H1 (cell line): ENCODE results near the gene MPV17L2. TPM values are rescaled to one million over a fixed set of nuclear protein-coding genes. Genes with fewer than 3 reads are reported as not detected.

Source experiments
- CTCF ChIA-PET: fragments of 300-600 bp; sonication (Branson Sonifier 250); formaldehyde crosslinking; loops from one replicate; lab custom pipeline; 2021; ENCODE audit not compliant: partially characterized antibody; lab: Charles Lee
- POLR2A ChIA-PET: fragments of 300-600 bp; sonication (Branson Sonifier 250); formaldehyde crosslinking; loops from one replicate; lab custom pipeline; 2021; ENCODE audit warnings: inconsistent platforms; ENCODE audit not compliant: partially characterized antibody; lab: Charles Lee
- DNase-seq, 2 experiments: peaks; one replicate each; pipeline versions ENCODE4 v3.0.0 to v3.0.0-alpha.2; 2010 to 2022; ENCODE audit warnings: low spot score in 2 of 2, low read depth in 1 of 2, mixed read lengths in 1 of 2
- FAIRE-seq: peaks from 2 replicates; lab custom pipeline; 2011; peaks lifted over from hg19 to GRCh38; lab: Jason Lieb, UNC
- H2AFZ ChIP-seq: 2 replicates; pipeline ENCODE4 v1.8.1; 2012; ENCODE audit warnings: low read length, inconsistent platforms
- H2AK5ac ChIP-seq: 2 replicates; pipeline ENCODE4 v1.6.1; 2013; ENCODE audit warnings: low read depth, low read length
- H2BK120ac ChIP-seq: replicated peaks from 2 replicates; pipeline ENCODE3; 2013; ENCODE audit warnings: low read depth, low read length, inconsistent platforms
- H2BK12ac ChIP-seq: 2 replicates; pipeline ENCODE4 v1.6.1; 2013; ENCODE audit warnings: low read depth, low read length
- H2BK15ac ChIP-seq: 2 replicates; pipeline ENCODE4 v1.6.1; 2013; ENCODE audit warnings: low read length
- H2BK20ac ChIP-seq: 2 replicates; pipeline ENCODE4 v1.6.1; 2013; ENCODE audit warnings: low read length
- H2BK5ac ChIP-seq: 2 replicates; pipeline ENCODE4 v1.6.1; 2013; ENCODE audit warnings: low read depth, low read length
- H3K14ac ChIP-seq: 2 replicates; pipeline ENCODE4 v1.6.1; 2013; ENCODE audit warnings: inconsistent platforms; ENCODE audit not compliant: insufficient read length
- H3K18ac ChIP-seq: 2 replicates; pipeline ENCODE4 v1.6.1; 2013; ENCODE audit warnings: low read length; ENCODE audit errors: extremely low read depth
- H3K23ac ChIP-seq: 2 replicates; pipeline ENCODE4 v1.6.1; 2013; ENCODE audit warnings: inconsistent platforms; ENCODE audit not compliant: insufficient read length
- H3K23me2 ChIP-seq: 2 replicates; pipeline ENCODE4 v1.6.1; 2013; ENCODE audit warnings: low read depth, low read length
- H3K27ac ChIP-seq: 2 replicates; pipeline ENCODE4 v1.6.1; 2011; ENCODE audit warnings: low read depth, low read length, inconsistent platforms
- H3K27me3 ChIP-seq, 4 experiments: replicated peaks in 1 of 4; 1 replicate in 1 of 4; 2 replicates in 3 of 4; pipeline versions ENCODE4 v1.6.1 to v1.8.1; 2011 to 2013; ENCODE audit warnings: low read length in 3 of 4, mild to moderate bottlenecking in 3 of 4, inconsistent platforms in 2 of 4, mixed read lengths in 2 of 4, moderate library complexity in 1 of 4; ENCODE audit not compliant: control insufficient read depth in 3 of 4, insufficient read depth in 3 of 4; ENCODE audit errors: extremely low read depth in 1 of 4
- H3K36me3 ChIP-seq, 4 experiments: 2 replicates each; pipeline versions ENCODE4 v1.6.1 to v1.8.1; 2011 to 2013; ENCODE audit warnings: mild to moderate bottlenecking in 4 of 4, low read length in 3 of 4, moderate library complexity in 2 of 4, control low read depth in 1 of 4, inconsistent platforms in 1 of 4; ENCODE audit not compliant: insufficient read depth in 4 of 4, control insufficient read depth in 2 of 4
- H3K4ac ChIP-seq: replicated peaks from 2 replicates; pipeline ENCODE3; 2013; ENCODE audit warnings: low read length, low read depth, mixed read lengths, inconsistent platforms; ENCODE audit not compliant: insufficient read length
- H3K4me1 ChIP-seq, 4 experiments: replicated peaks in 1 of 4; 1 replicate in 1 of 4; 2 replicates in 3 of 4; pipeline versions ENCODE4 v1.6.1 to v1.8.1; 2011 to 2013; ENCODE audit warnings: low read length in 3 of 4, inconsistent platforms in 2 of 4, mixed read lengths in 1 of 4; ENCODE audit not compliant: insufficient read depth in 4 of 4, control insufficient read depth in 3 of 4
- H3K4me2 ChIP-seq, 2 experiments: 2 replicates each; pipeline versions ENCODE4 v1.6.1 to v1.8.1; 2011 to 2013; ENCODE audit warnings: low read depth in 2 of 2, low read length in 2 of 2, control low read depth in 1 of 2, inconsistent platforms in 1 of 2, mild to moderate bottlenecking in 1 of 2; ENCODE audit not compliant: insufficient read depth in 1 of 2
- H3K4me3 ChIP-seq, 4 experiments: fragments of 200-600, 300-600 bp in 1 of 4; sonication (generic), shearing (Covaris generic), sonication (Bioruptor Twin) in 1 of 4; 2 replicates each; pipeline versions ENCODE4 v1.5.1 to v1.8.1; 2011 to 2016; ENCODE audit warnings: low read length in 4 of 4, low read depth in 3 of 4, control low read depth in 2 of 4, inconsistent platforms in 2 of 4, mild to moderate bottlenecking in 2 of 4, mixed read lengths in 1 of 4, moderate library complexity in 1 of 4; ENCODE audit not compliant: insufficient read depth in 2 of 4; ENCODE audit errors: extremely low read depth in 1 of 4
- H3K56ac ChIP-seq: replicated peaks from 2 replicates; pipeline ENCODE3; 2013; ENCODE audit warnings: low read depth, mild to moderate bottlenecking, mixed read lengths, low read length, inconsistent platforms; ENCODE audit not compliant: insufficient read length
- H3K79me1 ChIP-seq: 2 replicates; pipeline ENCODE4 v1.6.1; 2013; ENCODE audit warnings: low read depth, low read length, control low read depth
- H3K79me2 ChIP-seq, 2 experiments: 2 replicates each; pipeline versions ENCODE4 v1.6.1 to v1.8.1; 2012 to 2013; ENCODE audit warnings: low read length in 2 of 2, mild to moderate bottlenecking in 2 of 2, inconsistent platforms in 1 of 2; ENCODE audit not compliant: insufficient read depth in 2 of 2, control insufficient read depth in 1 of 2
- H3K9ac ChIP-seq, 4 experiments: replicated peaks in 1 of 4; 1 replicate in 1 of 4; 2 replicates in 3 of 4; pipeline versions ENCODE4 v1.6.1 to v1.8.1; 2011 to 2013; ENCODE audit warnings: low read depth in 3 of 4, low read length in 3 of 4, control low read depth in 2 of 4, mild to moderate bottlenecking in 2 of 4, moderate library complexity in 2 of 4, inconsistent platforms in 1 of 4; ENCODE audit errors: extremely low read depth in 1 of 4
- H3K9me3 ChIP-seq, 2 experiments: 2 replicates each; pipeline versions ENCODE4 v1.6.1 to v1.8.1; 2012 to 2013; ENCODE audit warnings: mild to moderate bottlenecking in 2 of 2, moderate library complexity in 2 of 2, control low read depth in 1 of 2, inconsistent platforms in 1 of 2, low read depth in 1 of 2, low read length in 1 of 2, mixed read lengths in 1 of 2; ENCODE audit not compliant: insufficient read depth in 2 of 2
- H4K20me1 ChIP-seq, 2 experiments: replicated peaks in 1 of 2; 2 replicates each; pipeline versions ENCODE3 to v1.8.1; 2011 to 2013; ENCODE audit warnings: inconsistent platforms in 2 of 2, low read length in 2 of 2, mild to moderate bottlenecking in 1 of 2; ENCODE audit not compliant: insufficient read depth in 2 of 2, control insufficient read depth in 1 of 2
- H4K5ac ChIP-seq: 2 replicates; pipeline ENCODE4 v1.6.1; 2013; ENCODE audit warnings: low read length, low read depth, mixed read lengths, inconsistent platforms; ENCODE audit not compliant: insufficient read length
- H4K8ac ChIP-seq: 2 replicates; pipeline ENCODE4 v1.8.0; 2013; ENCODE audit warnings: mild to moderate bottlenecking, moderate library complexity, low read length, inconsistent platforms; ENCODE audit not compliant: insufficient read depth; ENCODE audit errors: extremely low read depth
- H4K91ac ChIP-seq: replicated peaks from 2 replicates; pipeline ENCODE3; 2013; ENCODE audit warnings: low read length, mixed read lengths, inconsistent platforms; ENCODE audit not compliant: insufficient read length
- ASH2L ChIP-seq: fragments of 200-600, 300-600 bp; sonication (generic); IDR thresholded peaks from one replicate; pipeline ENCODE4 v1.7.1; 2017; ENCODE audit warnings: low read length
- BACH1 ChIP-seq: IDR thresholded peaks from 2 replicates; pipeline ENCODE4 v1.6.1; 2012; ENCODE audit warnings: low read length, improper control_type of control experiment
- CREB1 ChIP-seq: IDR thresholded peaks from 2 replicates; pipeline ENCODE4 v1.6.1; 2012; ENCODE audit warnings: inconsistent platforms
- EP300 ChIP-seq, 2 experiments: IDR thresholded peaks; 1 replicate in 1 of 2; 2 replicates in 1 of 2; pipeline ENCODE4 v1.6.1; 2011 to 2012; ENCODE audit warnings: low read depth in 2 of 2, low read length in 2 of 2, mild to moderate bottlenecking in 2 of 2, borderline replicate concordance in 1 of 2, inconsistent platforms in 1 of 2, moderate library complexity in 1 of 2
- NRF1 ChIP-seq: IDR thresholded peaks from 2 replicates; pipeline ENCODE4 v1.6.1; 2011; ENCODE audit warnings: mild to moderate bottlenecking, low read depth, low read length, improper control_type of control experiment
- RNF2 ChIP-seq: fragments of 200-900, 300-1000 bp; sonication (generic); IDR thresholded peaks from 2 replicates; pipeline ENCODE4 v1.7.1; 2016; ENCODE audit warnings: borderline replicate concordance, low read depth, mild to moderate bottlenecking, antibody characterized with exemption, low read length; ENCODE audit not compliant: poor library complexity, severe bottlenecking; ENCODE audit errors: missing control alignments
- SRF ChIP-seq: IDR thresholded peaks from 2 replicates; pipeline ENCODE4 v1.6.1; 2011; ENCODE audit warnings: mild to moderate bottlenecking, low read depth, low read length, moderate library complexity
- TEAD4 ChIP-seq: IDR thresholded peaks from 2 replicates; pipeline ENCODE4 v1.6.1; 2012; ENCODE audit warnings: low read depth, low read length, inconsistent platforms, mixed read lengths
- WGBS, 2 experiments: shearing (Covaris generic) in 1 of 2; methylation state at CpG; one replicate each; pipeline versions ENCODE4 v1.1.6 to v1.1.7; 2013 to 2015; ENCODE audit warnings: low lambda C conversion rate in 2 of 2, mixed read lengths in 2 of 2, inconsistent platforms in 1 of 2, low coverage in 1 of 2, missing lambda C conversion rate in 1 of 2; ENCODE audit not compliant: insufficient replicate concordance in 2 of 2, insufficient coverage in 1 of 2, insufficient read length in 1 of 2; ENCODE audit errors: extremely low coverage in 1 of 2, missing lambda C conversion rate in 1 of 2; 5-methylcytosine and 5-hydroxymethylcytosine counted together
- polyA plus RNA-seq, 7 experiments: library from polyadenylated mRNA; depleted of rRNA in 3 of 7; stranded (reverse) in 5 of 7; unstranded in 2 of 7; fragments of >200 nt in 5 of 7; fragments of 200-250 nt in 2 of 7; gene quantifications; 1 replicate in 5 of 7; 2 replicates in 1 of 7; 4 replicates in 1 of 7; pipeline versions ENCODE4 v1.2.1 to v1.2.3, GENCODE V29; 2011 to 2013; ENCODE audit warnings: missing spikeins in 2 of 7, mixed read lengths in 2 of 7
- total RNA-seq: library from RNA; stranded (reverse); fragmentation: NEBNext Ultra II Directional; extraction: Animal tissue kit (Norgen Biotek cat#: 25700); gene quantifications from 2 replicates; pipeline ENCODE4 v1.2.1, GENCODE V29; 2021

MPV17L2 gene
- total and polyA plus RNA-seq, 2 of the 8 experiments (the other 6 are each of a cell fraction or from before 2014, with no cell fraction given): 24.2 to 82.6 TPM

- H2BK120ac ChIP-seq: no peak overlapping the region
- H3K4me2 ChIP-seq: no peak overlapping the region; a peak in 1 of 4 replicates
- H2BK15ac ChIP-seq: no peak overlapping the region
- no peak for FAIRE-seq
- H2BK20ac ChIP-seq: no peak overlapping the region
- ChIA-PET CTCF (interaction anchor here (0.6 to 1.3 kb wide), 9 partner anchors 13 to 881 kb away, joined by 3 to 5 read pairs (median 3); no protein-coding TSS in a partner anchor), POLR2A (interaction anchor here (0.6 to 1.5 kb wide), 7 partner anchors 11 to 126 kb away, joined by 3 read pairs; partner anchors contain the start of gene JUND)
- H3K27me3 ChIP-seq: no peaks in the 10 kb centered on the region
- H4K8ac ChIP-seq: no peak overlapping the region
- H3K18ac ChIP-seq: no peak overlapping the region
- peaks cover 0 to 9% (median 4%) of the 10 kb centered on the region in 4 experiments; a peak in 4 of 7 replicates for H3K4me1 ChIP-seq
- no peak overlapping the region for H3K4me3 ChIP-seq
- no peak overlapping the region for H3K4ac ChIP-seq
- H2BK5ac ChIP-seq: no peak overlapping the region
- no peak overlapping the region for H3K56ac ChIP-seq
- H3K23ac ChIP-seq: no peak overlapping the region
- peaks cover 4% of the 10 kb centered on the region; the same call in 1 of the 2 replicates for H3K79me1 ChIP-seq
- 98% methylated on average over 41 of the region's 43 CpGs; no CpG with 5 or more reads in 1 of the 2 experiments for WGBS, 2 experiments
- H3K14ac ChIP-seq: no peak overlapping the region
- no peak for DNase-seq
- peaks cover 7 to 17% of the 10 kb centered on the region in 2 experiments for H4K20me1 ChIP-seq
- H3K79me2 ChIP-seq: no peaks in the 10 kb centered on the region; a peak in 1 of 4 replicates
- TF ChIP-seq CREB1 (no peak), EP300 (IDR thresholded peaks at IDR 0.05; ENCODE audit: borderline replicate concordance in 1 of 2, low read depth in 2 of 2, low read length in 2 of 2) (no peak), RNF2 (no peak), SRF (no peak), BACH1 (no peak), ASH2L (no peak), NRF1 (no peak), TEAD4 (no peak)
- no peak overlapping the region for H4K5ac ChIP-seq
- H2AK5ac ChIP-seq: no peak overlapping the region
- H3K9ac ChIP-seq: 0 out of 7 replicates have a peak overlapping the region, but pooled peaks of 1 of the 4 experiments have one; percentile 15
- no peaks in the 10 kb centered on the region for H3K9me3 ChIP-seq
- H2BK12ac ChIP-seq: no peak overlapping the region
- no peak overlapping the region for H3K27ac ChIP-seq
- peaks cover 0 to 10% (median 4%) of the 10 kb centered on the region in 4 experiments; a peak in 2 of 8 replicates for H3K36me3 ChIP-seq
- H4K91ac ChIP-seq: no peak overlapping the region
- peaks cover 13% of the 10 kb centered on the region for H3K23me2 ChIP-seq
- H2AFZ ChIP-seq: no peak overlapping the region
Measured at GRCh38 chr19:18155095-18156087, 37.6 kb upstream of the MPV17L2 start.
